ENCODE measurements around the gene ZNF106.

ZNF106 gene

GRCh38 chr15:42421376-42421775 lies 69.6 kb downstream of the ZNF106 start:
- DNase-seq (ENCODE audit: low spot score), result no peak
- POLR2A ChIA-PET (ENCODE audit: low non-redundant PET), result no interaction called here
- H3K27ac ChIP-seq, result no peak overlapping the region
- TF ChIP-seq CTCF (conservative IDR thresholded peaks at IDR 0.05; ENCODE audit: low read depth), result no peak
- CTCF ChIA-PET, result no interaction called here

- no peak for TF ChIP-seq CTCF (conservative IDR thresholded peaks at IDR 0.05; ENCODE audit: low read depth)
- H3K27ac ChIP-seq, result no peak overlapping the region
- ChIA-PET POLR2A (ENCODE audit: low non-redundant PET) (no interaction called here), CTCF (no interaction called here)
- no peak for DNase-seq (ENCODE audit: low spot score)
Measured at GRCh38 chr15:42419369-42419768, 71.6 kb downstream of the ZNF106 start.

GRCh38 chr15:42413920-42414319 lies 77.0 kb downstream of the ZNF106 start:
- TF ChIP-seq CTCF (conservative IDR thresholded peaks at IDR 0.05; ENCODE audit: low read depth), result no peak
- ChIA-PET POLR2A (ENCODE audit: low non-redundant PET) (no interaction called here), CTCF (interaction anchor here (0.7 kb wide), 1 partner anchor 177 kb away, joined by 3 read pairs; no protein-coding TSS in a partner anchor)
- no peak overlapping the region for H3K27ac ChIP-seq
- DNase-seq (ENCODE audit: low spot score), result no peak

- CTCF ChIA-PET, result interaction anchor here (0.6 to 0.9 kb wide), 2 partner anchors 11 to 250 kb away, joined by 3 read pairs; no protein-coding TSS in a partner anchor
Measured at GRCh38 chr15:42411884-42412283, 79.1 kb downstream of the ZNF106 start.

GRCh38 chr15:42409011-42409410 lies 81.9 kb downstream of the ZNF106 start:
- no peak for DNase-seq (ENCODE audit: low spot score)
- no peak for TF ChIP-seq CTCF (conservative IDR thresholded peaks at IDR 0.05; ENCODE audit: low read depth)
- no peak overlapping the region for H3K27ac ChIP-seq
- ChIA-PET POLR2A (ENCODE audit: low non-redundant PET) (no interaction called here), CTCF (interaction anchor here (0.6 kb wide), 1 partner anchor 81 kb away, joined by 3 read pairs; no protein-coding TSS in a partner anchor)

More at GRCh38 chr15:42411884-42412283, 79.1 kb downstream of the ZNF106 start:
- no peak for DNase-seq (ENCODE audit: low spot score)
- no peak for TF ChIP-seq CTCF (conservative IDR thresholded peaks at IDR 0.05; ENCODE audit: low read depth)
- POLR2A ChIA-PET (ENCODE audit: low non-redundant PET), result no interaction called here
- H3K27ac ChIP-seq, result no peak overlapping the region

GRCh38 chr15:42408178-42408577 lies 82.8 kb downstream of the ZNF106 start:
- no peak for DNase-seq (ENCODE audit: low spot score)
- H3K27ac ChIP-seq, result no peak overlapping the region
- no peak for TF ChIP-seq CTCF (conservative IDR thresholded peaks at IDR 0.05; ENCODE audit: low read depth)
- CTCF ChIA-PET, result interaction anchor here (0.6 kb wide), 1 partner anchor 167 kb away, joined by 3 read pairs; no protein-coding TSS in a partner anchor
- POLR2A ChIA-PET (ENCODE audit: low non-redundant PET), result no interaction called here

All from RWPE1 (cell line).